ENCODE results near the gene IL1RAPL1. TPM values are rescaled to one million over a fixed set of nuclear protein-coding genes. Genes with fewer than 3 reads are reported as not detected.

The IL1RAPL1 gene
- total RNA-seq, 4 donors from 2014 or later, result 0.16 to 0.46 TPM; not detected in 2

GRCh38 chrX:29422034-29422433 is 834.8 kb downstream of the IL1RAPL1 start:
- Histone ChIP-seq H3K27ac (no peak overlapping the region), H3K36me3 (no peaks in the 10 kb centered on the region), H3K27me3 (no peaks in the 10 kb centered on the region), H3K4me1 (no peaks in the 10 kb centered on the region), H3K4me3 (no peak overlapping the region), H3K9me3 (no peaks in the 10 kb centered on the region)
- no peak for TF ChIP-seq POLR2A (IDR thresholded peaks at IDR 0.05)
- no peak for TF ChIP-seq CTCF (IDR thresholded peaks at IDR 0.05 in 4 of 5, conservative IDR thresholded peaks at IDR 0.05 in 1 of 5)
- DNase-seq (no peak), ATAC-seq (no peak)
- in situ Hi-C loops (cut with MboI; ENCODE audit: low sequenced_read_pairs in 4 of 4), result no loop called here
- intact Hi-C loops (cut with DNase I; ENCODE audit: low total_unique reads), result no loop called here

GRCh38 chrX:29431895-29432294 is 844.6 kb downstream of the IL1RAPL1 start:
- intact Hi-C loops (cut with DNase I; ENCODE audit: low total_unique reads), result no loop called here
- in situ Hi-C loops (cut with MboI; ENCODE audit: low sequenced_read_pairs in 4 of 4), result no loop called here
- Histone ChIP-seq H3K27me3 (no peaks in the 10 kb centered on the region), H3K36me3 (no peaks in the 10 kb centered on the region), H3K4me3 (no peak overlapping the region), H3K4me1 (no peaks in the 10 kb centered on the region), H3K9me3 (no peaks in the 10 kb centered on the region), H3K27ac (no peak overlapping the region)
- TF ChIP-seq POLR2A (IDR thresholded peaks at IDR 0.05) (no peak), CTCF (IDR thresholded peaks at IDR 0.05 in 4 of 5, conservative IDR thresholded peaks at IDR 0.05 in 1 of 5) (no peak)
- ATAC-seq (no peak), DNase-seq (no peak)

GRCh38 chrX:29432534-29432933 is 845.3 kb downstream of the IL1RAPL1 start:
- DNase-seq (no peak), ATAC-seq (no peak)
- no peaks in the 10 kb centered on the region for H3K27me3 ChIP-seq
- TF ChIP-seq CTCF (IDR thresholded peaks at IDR 0.05 in 4 of 5, conservative IDR thresholded peaks at IDR 0.05 in 1 of 5) (no peak), POLR2A (IDR thresholded peaks at IDR 0.05) (no peak)
- in situ Hi-C loops (cut with MboI; ENCODE audit: low sequenced_read_pairs in 4 of 4), result no loop called here
- H3K9me3 ChIP-seq, result no peaks in the 10 kb centered on the region
- intact Hi-C loops (cut with DNase I; ENCODE audit: low total_unique reads), result no loop called here
- H3K4me1 ChIP-seq, result no peaks in the 10 kb centered on the region
- no peak overlapping the region for H3K4me3 ChIP-seq
- H3K27ac ChIP-seq, result no peak overlapping the region
- H3K36me3 ChIP-seq, result no peaks in the 10 kb centered on the region

- in situ Hi-C loops (cut with MboI; ENCODE audit: low sequenced_read_pairs in 4 of 4) (no loop called here), intact Hi-C loops (cut with DNase I; ENCODE audit: low total_unique reads) (no loop called here)
- Histone ChIP-seq H3K9me3 (no peaks in the 10 kb centered on the region), H3K36me3 (no peaks in the 10 kb centered on the region), H3K27me3 (no peaks in the 10 kb centered on the region), H3K4me1 (no peaks in the 10 kb centered on the region), H3K27ac (no peak overlapping the region), H3K4me3 (no peak overlapping the region)
- DNase-seq (no peak), ATAC-seq (no peak)
- no peak for TF ChIP-seq CTCF (IDR thresholded peaks at IDR 0.05 in 4 of 5, conservative IDR thresholded peaks at IDR 0.05 in 1 of 5)
These were observed 847.7 kb downstream of the IL1RAPL1 start for GRCh38 chrX:29434939-29435338.

- TF ChIP-seq CTCF (IDR thresholded peaks at IDR 0.05 in 4 of 5, conservative IDR thresholded peaks at IDR 0.05 in 1 of 5), result no peak
- no peak for TF ChIP-seq POLR2A (IDR thresholded peaks at IDR 0.05)
- Histone ChIP-seq H3K27me3 (no peaks in the 10 kb centered on the region), H3K36me3 (no peaks in the 10 kb centered on the region), H3K4me1 (no peaks in the 10 kb centered on the region), H3K27ac (no peak overlapping the region), H3K9me3 (no peaks in the 10 kb centered on the region), H3K4me3 (no peak overlapping the region)
- ATAC-seq, result no peak
- DNase-seq, result no peak
- in situ Hi-C loops (cut with MboI; ENCODE audit: low sequenced_read_pairs in 4 of 4), result no loop called here
- intact Hi-C loops (cut with DNase I; ENCODE audit: low total_unique reads), result no loop called here
These were observed 848.1 kb downstream of the IL1RAPL1 start for GRCh38 chrX:29435396-29435795.

Data from gastrocnemius medialis (tissue), 4 donors.